HFF-Myc (cell line): ENCODE measurements around the gene NRN1L.

Experiments used
- DNase-seq: peaks from one replicate; pipeline ENCODE4 v3.0.0-alpha.2; 2011; ENCODE audit warnings: low read depth; ENCODE audit errors: extremely low read depth
- H3K4me3 ChIP-seq: replicated peaks from 2 replicates; pipeline ENCODE4 v1.5.1; 2011; ENCODE audit warnings: low read depth, mild to moderate bottlenecking, control low read depth, low read length
- CTCF ChIP-seq: IDR thresholded peaks from 2 replicates; pipeline ENCODE4 v1.5.1; 2012; ENCODE audit warnings: mild to moderate bottlenecking, low read depth, low read length, control low read depth; ENCODE audit errors: missing control alignments

The NRN1L gene

GRCh38 chr16:67888331-67888730, 3.6 kb downstream of the NRN1L start:
- no peak for TF ChIP-seq CTCF
- no peak overlapping the region for H3K4me3 ChIP-seq
- no peak for DNase-seq

GRCh38 chr16:67892375-67892774, 7.7 kb downstream of the NRN1L start:
- DNase-seq, result no peak
- H3K4me3 ChIP-seq, result peak overlapping the region; percentile 36
- TF ChIP-seq CTCF, result no peak

- H3K4me3 ChIP-seq, result peak within 1 kb of the TSS; percentile 98
- peak; percentile 81 for DNase-seq
- no peak for TF ChIP-seq CTCF
Measured at GRCh38 chr16:67892899-67893742, 8.4 kb downstream of the NRN1L start, which contains the start of gene PSKH1. PSKH1 (plus strand) TSS chr16:67893254; CDS start chr16:67908750, 15,496 bp downstream.

- H3K4me3 ChIP-seq, result peak overlapping the region; percentile 98
- no peak for DNase-seq
- TF ChIP-seq CTCF, result no peak
Measured at GRCh38 chr16:67893743-67894399, 9.2 kb downstream of the NRN1L start.

- no peak for TF ChIP-seq CTCF
- DNase-seq, result no peak
Measured at GRCh38 chr16:67897231-67897630, 12.5 kb downstream of the NRN1L start.

GRCh38 chr16:67901734-67902133, 17.0 kb downstream of the NRN1L start:
- no peak for DNase-seq
- no peak overlapping the region for H3K4me3 ChIP-seq
- no peak for TF ChIP-seq CTCF

More at GRCh38 chr16:67897231-67897630, 12.5 kb downstream of the NRN1L start:
- no peak overlapping the region for H3K4me3 ChIP-seq
